ENCODE results near the gene ZNF79. TPM values are rescaled to one million over a fixed set of nuclear protein-coding genes. Genes with fewer than 3 reads are reported as not detected.

The ZNF79 gene
- total RNA-seq, 3 donors from 2014 or later: 5.1 to 13.6 (median 5.7) TPM

GRCh38 chr9:127474592-127474991 lies 50.4 kb downstream of the ZNF79 start:
- intact Hi-C loops (cut with DNase I, micrococcal nuclease): no loop called here
- ATAC-seq (no peak), DNase-seq (no peak)
- TF ChIP-seq CTCF (IDR thresholded peaks at IDR 0.05): no peak
- Histone ChIP-seq H3K36me3 (ENCODE audit: low read depth) (no peaks in the 10 kb centered on the region), H3K4me1 (ENCODE audit: low read depth) (no peaks in the 10 kb centered on the region), H3K4me3 (no peak overlapping the region), H3K9me3 (no peaks in the 10 kb centered on the region)

- H3K9me3 ChIP-seq: no peaks in the 10 kb centered on the region
- no peaks in the 10 kb centered on the region for H3K36me3 ChIP-seq (ENCODE audit: low read depth)
- TF ChIP-seq CTCF (IDR thresholded peaks at IDR 0.05): no peak
- ATAC-seq: no peak
- H3K4me1 ChIP-seq (ENCODE audit: low read depth): no peaks in the 10 kb centered on the region
- intact Hi-C loops (cut with DNase I, micrococcal nuclease): no loop called here
- H3K4me3 ChIP-seq: no peak overlapping the region
- no peak for DNase-seq
Measured at GRCh38 chr9:127479507-127480081, 55.4 kb downstream of the ZNF79 start.

- no peaks in the 10 kb centered on the region for H3K9me3 ChIP-seq
- no peak overlapping the region for H3K4me3 ChIP-seq
- H3K36me3 ChIP-seq (ENCODE audit: low read depth): no peaks in the 10 kb centered on the region
- intact Hi-C loops (cut with DNase I, micrococcal nuclease): no loop called here
- ATAC-seq (no peak), DNase-seq (no peak)
- no peak for TF ChIP-seq CTCF (IDR thresholded peaks at IDR 0.05)
- no peaks in the 10 kb centered on the region for H3K4me1 ChIP-seq (ENCODE audit: low read depth)
Measured at GRCh38 chr9:127482662-127483061, 58.5 kb downstream of the ZNF79 start.

GRCh38 chr9:127485995-127486394 lies 61.8 kb downstream of the ZNF79 start:
- Histone ChIP-seq H3K4me3 (no peak overlapping the region), H3K4me1 (ENCODE audit: low read depth) (no peaks in the 10 kb centered on the region), H3K36me3 (ENCODE audit: low read depth) (no peaks in the 10 kb centered on the region), H3K9me3 (no peaks in the 10 kb centered on the region)
- ATAC-seq: no peak
- intact Hi-C loops (cut with DNase I, micrococcal nuclease): no loop called here
- TF ChIP-seq CTCF (IDR thresholded peaks at IDR 0.05): no peak
- no peak for DNase-seq

GRCh38 chr9:127488946-127489345 lies 64.8 kb downstream of the ZNF79 start:
- H3K36me3 ChIP-seq (ENCODE audit: low read depth): no peaks in the 10 kb centered on the region
- intact Hi-C loops (cut with DNase I, micrococcal nuclease): no loop called here
- no peaks in the 10 kb centered on the region for H3K4me1 ChIP-seq (ENCODE audit: low read depth)
- no peak for ATAC-seq
- H3K4me3 ChIP-seq: no peak overlapping the region
- H3K9me3 ChIP-seq: no peaks in the 10 kb centered on the region
- no peak for TF ChIP-seq CTCF (IDR thresholded peaks at IDR 0.05)
- no peak for DNase-seq
